Right lobe of liver (tissue), 6 donors: ENCODE results near the gene APRT. TPM values are rescaled to one million over a fixed set of nuclear protein-coding genes. Genes with fewer than 3 reads are reported as not detected.

Experiments used
- ATAC-seq, 4 donors: fragments of 200-7000 bp; cut with Tn5 transposase; one replicate each; pipeline ENCODE4 v1.9.1; 2020; ENCODE audit warnings: mild to moderate bottlenecking in 4 of 4, moderate library complexity in 4 of 4
- DNase-seq, 3 donors: peaks; one replicate each; pipeline ENCODE4 v3.0.0-alpha.2; 2020
- H3K27ac ChIP-seq, 3 donors: fragments of 200-600 bp; one replicate each; pipeline ENCODE4 v1.8.0; 2022
- H3K27me3 ChIP-seq, 2 donors: fragments of 200-600 bp; one replicate each; pipeline ENCODE4 v1.8.0; 2022
- H3K36me3 ChIP-seq, 4 donors: fragments of 200-600 bp; sonication (generic) in 1 of 4; one replicate each; pipeline versions ENCODE4 v1.5.1 to v1.8.0; 2017 to 2022; ENCODE audit warnings: control low read depth in 1 of 4
- H3K4me1 ChIP-seq, 4 donors: fragments of 200-600 bp; sonication (generic) in 1 of 4; one replicate each; pipeline versions ENCODE4 v1.5.1 to v1.8.0; 2017 to 2022; ENCODE audit warnings: control low read depth in 1 of 4
- H3K4me3 ChIP-seq, 3 donors: fragments of 200-600 bp; one replicate each; pipeline ENCODE4 v1.8.0; 2022
- H3K9me3 ChIP-seq, 4 donors: fragments of 200-600 bp; sonication (generic) in 1 of 4; one replicate each; pipeline versions ENCODE4 v1.5.1 to v1.8.0; 2017 to 2022; ENCODE audit warnings: control low read depth in 1 of 4
- POLR2A ChIP-seq: fragments of 450-650 bp; IDR thresholded peaks from one replicate; pipeline ENCODE4 v1.6.1; 2017; ENCODE audit warnings: antibody characterized with exemption, mild to moderate bottlenecking
- WGBS: methylation state at CpG from one replicate; pipeline ENCODE4 v1.1.6; 2018; ENCODE audit warnings: low coverage, low lambda C conversion rate; ENCODE audit not compliant: insufficient coverage; ENCODE audit errors: missing lambda C conversion rate; 5-methylcytosine and 5-hydroxymethylcytosine counted together
- intact Hi-C, 2 donors: fragments of 100-400 bp; cut with DNase I; formaldehyde crosslinking; loops; one replicate each; pipeline versions ENCODE4 v1.11.2 to v1.14.1; 2022
- total RNA-seq, 6 experiments: library from RNA; depleted of rRNA in 2 of 6; stranded (reverse); fragments of >200 nt in 2 of 6; fragmentation: NEBNext Ultra II Directional in 3 of 6; extraction: Animal tissue kit (Norgen Biotek cat#: 25700) in 3 of 6; gene quantifications; one replicate each; pipeline versions ENCODE4 v1.1.0 to v1.2.4, GENCODE V29; 2016 to 2023
- TF ChIP-seq, protein P1 (sequence below), 4 donors: fragments of 200-600 bp in 3 of 4; fragments of 450-650 bp in 1 of 4; IDR thresholded peaks; one replicate each; pipeline versions ENCODE4 v1.5.1 to v1.8.0; 2016 to 2022; ENCODE audit warnings: antibody characterized with exemption in 4 of 4, mild to moderate bottlenecking in 2 of 4
- donor health status: DM: no; HTN: yes; CAD: no.
- donor health status: DM: no; HTN: no; CAD: no.
- donor health status: DM: no; HTN: no; CAD: no.
- donor health status: DM: no; HTN: yes; CAD: no.
- donor health status: DM: no; HTN: yes; CAD: no.

The APRT gene
- total RNA-seq, 6 experiments from 2014 or later: 61.4 to 120 (median 74.1) TPM

DNA sequence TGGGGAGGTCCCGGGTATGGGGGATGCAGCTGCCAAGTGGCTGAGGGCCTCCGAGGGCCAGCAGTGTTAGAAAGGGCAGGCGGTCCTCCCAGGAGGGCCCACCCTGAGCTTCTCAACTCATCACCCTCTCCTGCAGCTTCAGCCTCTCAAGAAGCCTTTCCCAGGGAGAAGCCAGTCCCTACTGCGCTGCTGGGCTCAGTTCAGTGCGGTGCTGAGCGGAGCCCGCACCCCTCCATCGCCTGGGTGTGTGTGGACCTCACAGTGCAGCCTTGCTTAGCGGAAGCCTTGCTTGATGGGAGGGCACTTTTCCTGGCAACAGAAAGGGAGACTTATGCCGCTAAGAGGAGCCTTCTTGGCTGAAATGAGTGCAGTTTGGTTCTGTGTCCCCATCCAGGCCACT is 3.5 kb upstream of the APRT start:
- DNase-seq: no peak
- intact Hi-C loops: loop anchor here in 1 of 2 donors (10.0 kb wide), 2 partner anchors 50 to 350 kb away; partner anchors contain the start of gene PABPN1L
- Histone ChIP-seq H3K9me3 (no peaks in the 10 kb centered on the region), H3K27ac (no peak overlapping the region), H3K27me3 (no peaks in the 10 kb centered on the region), H3K4me1 (peaks cover 0 to 17% (median 4%) of the 10 kb centered on the region in 4 donors), H3K36me3 (no peaks in the 10 kb centered on the region), H3K4me3 (no peak overlapping the region)
- ATAC-seq: no peak
- WGBS: no CpG with 5 or more reads among the region's 10 CpGs
- no peak for TF ChIP-seq POLR2A
- TF ChIP-seq, protein P1, sequence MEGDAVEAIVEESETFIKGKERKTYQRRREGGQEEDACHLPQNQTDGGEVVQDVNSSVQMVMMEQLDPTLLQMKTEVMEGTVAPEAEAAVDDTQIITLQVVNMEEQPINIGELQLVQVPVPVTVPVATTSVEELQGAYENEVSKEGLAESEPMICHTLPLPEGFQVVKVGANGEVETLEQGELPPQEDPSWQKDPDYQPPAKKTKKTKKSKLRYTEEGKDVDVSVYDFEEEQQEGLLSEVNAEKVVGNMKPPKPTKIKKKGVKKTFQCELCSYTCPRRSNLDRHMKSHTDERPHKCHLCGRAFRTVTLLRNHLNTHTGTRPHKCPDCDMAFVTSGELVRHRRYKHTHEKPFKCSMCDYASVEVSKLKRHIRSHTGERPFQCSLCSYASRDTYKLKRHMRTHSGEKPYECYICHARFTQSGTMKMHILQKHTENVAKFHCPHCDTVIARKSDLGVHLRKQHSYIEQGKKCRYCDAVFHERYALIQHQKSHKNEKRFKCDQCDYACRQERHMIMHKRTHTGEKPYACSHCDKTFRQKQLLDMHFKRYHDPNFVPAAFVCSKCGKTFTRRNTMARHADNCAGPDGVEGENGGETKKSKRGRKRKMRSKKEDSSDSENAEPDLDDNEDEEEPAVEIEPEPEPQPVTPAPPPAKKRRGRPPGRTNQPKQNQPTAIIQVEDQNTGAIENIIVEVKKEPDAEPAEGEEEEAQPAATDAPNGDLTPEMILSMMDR (IDR thresholded peaks at IDR 0.05): no peak

DNA sequence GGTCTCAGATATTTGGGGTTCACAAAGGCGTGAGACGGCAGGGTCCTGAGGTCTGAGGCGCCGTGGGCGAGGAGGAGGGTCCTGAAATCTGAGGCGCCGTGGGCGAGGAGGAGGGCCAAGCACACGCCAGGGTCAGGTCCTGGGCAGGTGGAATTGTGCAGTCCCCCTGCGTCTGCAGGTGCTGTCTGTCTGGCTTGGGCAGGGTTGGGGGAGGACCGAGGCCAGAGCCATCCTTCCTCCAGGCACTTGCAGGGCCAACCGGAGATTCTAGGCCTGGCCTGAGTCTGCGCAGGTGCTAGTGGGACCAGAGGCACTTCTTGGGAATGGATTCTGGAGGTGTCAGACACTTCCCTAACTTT is 2.4 kb upstream of the APRT start:
- H3K4me1 ChIP-seq: peaks cover 0 to 18% (median 4%) of the 10 kb centered on the region in 4 donors
- ATAC-seq (no peak), DNase-seq (no peak)
- no peaks in the 10 kb centered on the region for H3K9me3 ChIP-seq
- WGBS: no CpG with 5 or more reads among the region's 13 CpGs
- H3K27ac ChIP-seq: no peak overlapping the region
- peaks cover 0 to under 1% (median 0%) of the 10 kb centered on the region in 4 donors for H3K36me3 ChIP-seq
- no peaks in the 10 kb centered on the region for H3K27me3 ChIP-seq
- TF ChIP-seq, protein P1 (IDR thresholded peaks at IDR 0.05): no peak
- no peak for TF ChIP-seq POLR2A
- H3K4me3 ChIP-seq: no peak overlapping the region
- intact Hi-C loops: loop anchor here in 1 of 2 donors (10.0 kb wide), 2 partner anchors 51 to 351 kb away; partner anchors contain the start of gene PABPN1L

DNA sequence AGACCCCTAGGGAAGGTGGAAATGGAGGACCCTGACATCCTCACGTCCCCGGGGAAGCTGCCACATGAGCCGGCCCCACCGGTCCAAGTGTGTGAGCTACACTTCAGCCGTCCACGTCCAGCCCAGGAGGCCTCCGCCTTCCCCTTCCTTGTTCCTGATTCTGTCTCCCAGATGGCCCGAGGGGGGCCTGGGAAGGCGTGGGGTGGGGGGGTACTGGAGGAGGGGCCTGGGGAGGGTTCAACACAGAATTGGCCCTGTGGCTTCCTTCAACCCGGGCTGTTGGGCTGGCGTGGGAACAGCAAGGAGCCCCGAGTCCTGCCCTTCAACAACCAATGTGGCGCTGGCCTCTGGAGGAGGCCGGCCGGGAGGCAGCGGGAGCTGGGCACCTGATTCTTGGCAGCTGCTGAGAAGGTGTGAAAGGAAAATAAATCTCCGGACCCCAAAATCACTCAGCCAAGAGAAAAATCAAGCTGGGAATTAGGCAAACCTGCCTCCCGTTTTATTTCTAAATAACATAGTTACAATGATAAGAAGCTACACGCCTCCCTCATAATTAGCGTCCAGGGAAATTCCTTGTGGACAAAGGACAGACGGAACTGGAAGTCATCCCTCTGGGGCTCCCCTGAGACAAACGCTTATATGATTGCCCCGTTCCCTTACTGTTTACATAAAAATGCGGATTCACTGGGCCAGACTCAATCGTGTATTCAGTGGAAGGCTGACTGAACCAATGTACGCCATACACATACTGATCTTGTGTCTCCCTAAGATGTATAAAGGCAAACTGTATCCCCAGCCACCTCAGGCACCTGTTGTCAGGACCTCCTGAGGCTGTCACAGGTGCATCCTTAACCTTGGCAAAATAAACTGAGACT is 1.8 kb upstream of the APRT start:
- TF ChIP-seq, protein P1 (IDR thresholded peaks at IDR 0.05): no peak
- no peak for TF ChIP-seq POLR2A
- no peak overlapping the region for H3K27ac ChIP-seq
- ATAC-seq (no peak), DNase-seq (no peak)
- H3K36me3 ChIP-seq: peaks cover 0 to 5% (median 0%) of the 10 kb centered on the region in 4 donors
- no peak overlapping the region for H3K4me3 ChIP-seq
- WGBS: 47% methylated on average over 9 of the region's 26 CpGs
- intact Hi-C loops: loop anchor here in 1 of 2 donors (10.0 kb wide), 2 partner anchors 51 to 351 kb away; partner anchors contain the start of gene PABPN1L
- no peaks in the 10 kb centered on the region for H3K9me3 ChIP-seq
- H3K27me3 ChIP-seq: no peaks in the 10 kb centered on the region
- peaks cover 0 to 18% (median 4%) of the 10 kb centered on the region in 4 donors for H3K4me1 ChIP-seq

DNA sequence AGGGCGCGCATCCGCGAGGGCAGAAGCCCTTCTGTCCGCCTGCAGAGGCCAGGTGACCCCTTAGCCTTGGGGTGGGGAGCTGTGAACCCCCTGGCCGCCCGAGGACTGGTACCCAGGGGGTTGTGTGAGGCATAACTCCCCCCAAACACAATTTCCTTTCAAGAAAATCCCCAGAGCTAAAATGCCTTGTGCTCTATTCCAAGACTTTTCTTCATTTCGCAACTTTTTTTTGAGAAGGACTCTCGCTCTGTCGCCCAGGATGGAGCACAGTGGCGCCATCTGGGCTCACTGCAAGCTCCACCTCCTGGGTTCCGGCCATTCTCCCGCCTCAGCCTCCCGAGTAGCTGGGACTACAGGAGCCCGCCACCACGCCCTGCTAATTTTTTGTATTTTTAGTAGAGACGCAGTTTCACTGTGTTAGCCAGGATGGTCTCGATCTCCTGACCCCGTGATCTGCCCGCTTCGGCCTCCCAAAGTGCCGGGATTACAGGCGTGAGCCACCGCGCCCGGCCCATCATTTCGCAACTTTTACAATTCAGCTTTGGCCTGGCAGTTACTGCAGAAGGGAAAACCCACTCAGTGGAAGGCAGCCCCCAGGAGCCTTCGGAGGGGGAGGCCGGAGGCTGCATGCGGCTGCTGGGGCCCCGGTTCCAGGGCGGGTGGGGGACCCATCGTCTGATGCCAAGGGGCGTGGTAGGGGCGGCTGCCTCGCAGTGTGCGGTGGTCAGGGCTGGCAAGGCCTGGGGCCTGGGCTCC is 963 bp upstream of the APRT start:
- TF ChIP-seq, protein P1 (IDR thresholded peaks at IDR 0.05): no peak
- TF ChIP-seq POLR2A: no peak
- Histone ChIP-seq H3K36me3 (peaks cover 0 to 5% (median 0%) of the 10 kb centered on the region in 4 donors), H3K27ac (peak overlapping the region; percentile 45 to 90 (median 75)), H3K27me3 (no peaks in the 10 kb centered on the region), H3K4me3 (peak overlapping the region; percentile 74 to 99 (median 85)), H3K9me3 (no peaks in the 10 kb centered on the region), H3K4me1 (peaks cover 0 to 18% (median 4%) of the 10 kb centered on the region in 4 donors)
- DNase-seq (no peak), ATAC-seq (no peak)
- intact Hi-C loops: loop anchor here in 1 of 2 donors (10.0 kb wide), 2 partner anchors 52 to 352 kb away; partner anchors contain the start of gene PABPN1L
- WGBS: 14% methylated on average over 12 of the region's 37 CpGs
